Gastrocnemius medialis (tissue), 4 donors: Measurements from ENCODE around the gene BTG4.

Experiments used
- CTCF ChIP-seq, 5 experiments: fragments of 450-650 bp in 3 of 5; fragments of 200-600 bp in 2 of 5; sonication (generic) in 2 of 5; IDR thresholded peaks in 4 of 5; conservative IDR thresholded peaks in 1 of 5; 1 replicate in 4 of 5; 2 replicates in 1 of 5; pipeline ENCODE4 v1.5.1; 2016 to 2019; ENCODE audit warnings: antibody characterized with exemption in 5 of 5, mild to moderate bottlenecking in 3 of 5, moderate library complexity in 3 of 5
- POLR2A ChIP-seq, 2 donors: fragments of 450-650 bp; IDR thresholded peaks; one replicate each; pipeline ENCODE4 v1.6.1; 2017; ENCODE audit warnings: antibody characterized with exemption in 2 of 2, mild to moderate bottlenecking in 2 of 2, moderate library complexity in 2 of 2

GRCh38 chr11:111538407-111539114 is 26.4 kb upstream of the BTG4 start:
- no peak for TF ChIP-seq CTCF (IDR thresholded peaks at IDR 0.05 in 4 of 5, conservative IDR thresholded peaks at IDR 0.05 in 1 of 5)
- TF ChIP-seq POLR2A (IDR thresholded peaks at IDR 0.05) = no peak
